NCI-H524 (cell line): ENCODE measurements around the gene RNF114.

Source experiments
- DNase-seq, 2 experiments: peaks; one replicate each; lab custom pipeline; 2025; lab: John Stamatoyannopoulos, UW

RNF114 gene

DNA sequence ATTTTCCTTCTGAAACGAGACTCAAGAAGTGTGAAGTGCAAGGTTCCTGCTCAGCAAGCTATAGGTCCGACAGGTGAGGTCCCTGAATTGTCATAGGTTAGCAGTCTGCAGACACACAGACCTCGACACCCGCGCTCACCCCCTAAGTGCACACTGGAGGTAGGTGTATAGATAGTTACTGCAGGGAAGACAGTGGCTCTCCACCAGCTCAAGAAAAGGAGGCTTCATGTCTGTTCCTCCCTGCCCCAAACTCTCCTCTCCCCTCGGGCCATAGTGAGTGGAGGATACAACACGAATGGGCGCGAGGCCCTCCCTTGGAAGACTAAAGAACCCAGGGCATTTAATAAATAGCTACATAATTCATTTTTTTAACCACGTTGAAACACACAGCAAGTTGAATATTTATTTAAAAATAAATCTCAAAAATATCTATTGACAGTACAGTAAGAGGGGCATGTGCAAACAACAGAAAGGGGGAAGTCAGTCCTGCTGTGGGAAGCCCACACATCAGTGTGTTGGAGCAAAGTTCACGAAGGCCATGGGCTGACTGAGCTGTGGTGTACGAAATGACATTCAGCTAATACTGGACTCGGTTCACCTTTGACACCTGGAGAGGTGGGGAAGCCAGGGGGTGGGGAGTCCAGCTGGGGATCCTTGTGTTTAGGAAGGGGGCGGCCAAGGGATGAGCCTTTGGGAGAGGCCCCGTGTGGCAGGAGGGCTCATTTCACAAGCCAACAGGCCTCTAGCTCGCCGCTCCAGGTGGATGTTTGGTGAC, 31.6 kb upstream of the RNF114 start:
- DNase-seq, result no peak

DNA sequence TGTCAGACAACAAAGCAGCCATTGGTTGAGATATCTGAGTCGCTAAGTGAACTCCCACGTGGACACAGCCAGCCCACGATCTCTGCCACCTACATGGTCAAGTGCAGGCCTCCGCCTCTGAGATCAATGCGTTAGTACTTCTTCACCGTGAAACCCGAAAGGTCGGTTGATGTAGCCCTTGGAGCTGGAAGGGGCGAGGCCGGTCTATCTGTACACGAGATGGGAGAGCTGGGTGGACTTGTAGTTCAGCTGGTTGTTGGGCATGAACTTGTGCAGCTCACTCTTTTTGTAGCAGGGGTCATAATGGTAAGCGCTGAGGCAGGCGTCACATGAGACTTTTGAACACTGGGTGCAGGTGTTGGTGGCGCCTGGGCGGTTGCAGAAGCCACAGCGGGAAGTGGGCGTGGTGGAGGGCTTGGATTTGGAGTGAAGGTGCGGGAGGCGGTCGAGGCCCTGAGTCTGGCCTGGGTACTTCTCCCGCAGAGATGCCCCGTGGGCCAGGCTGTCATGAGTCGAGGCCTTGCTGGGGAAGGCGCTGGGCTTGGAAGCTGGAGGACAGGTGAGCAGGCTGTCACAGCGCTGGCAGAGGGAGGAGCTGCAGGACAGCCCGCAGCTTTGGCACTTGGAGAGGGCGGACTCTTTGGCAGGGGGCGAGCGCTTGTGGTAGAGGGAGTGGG, 30.6 kb upstream of the RNF114 start:
- no peak for DNase-seq

DNA sequence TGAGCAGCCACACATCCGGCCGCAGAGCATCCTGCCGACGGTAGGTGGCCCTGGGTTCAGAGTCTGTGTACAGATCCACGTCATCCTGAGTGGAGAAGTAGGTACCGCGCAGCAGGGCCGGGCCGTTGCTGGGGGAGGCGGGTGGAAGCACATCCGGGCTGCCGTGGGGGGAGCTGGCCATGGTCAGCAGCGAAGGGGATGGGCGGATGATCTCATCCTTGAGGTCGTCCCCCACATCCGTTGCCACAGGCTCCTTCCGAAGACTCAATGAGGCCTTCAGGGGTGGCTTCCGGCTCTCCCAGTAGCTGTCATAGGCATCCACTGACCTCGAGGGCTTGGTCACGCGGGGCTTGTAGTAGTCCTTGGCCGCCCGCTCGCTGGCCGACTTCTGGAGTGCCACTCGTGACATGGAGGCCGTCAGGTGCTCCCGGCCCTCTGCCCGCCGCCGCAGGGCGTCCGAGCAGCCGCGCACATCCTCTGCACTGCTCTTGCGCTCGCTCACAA, 30.0 kb upstream of the RNF114 start:
- DNase-seq, result no peak

DNA sequence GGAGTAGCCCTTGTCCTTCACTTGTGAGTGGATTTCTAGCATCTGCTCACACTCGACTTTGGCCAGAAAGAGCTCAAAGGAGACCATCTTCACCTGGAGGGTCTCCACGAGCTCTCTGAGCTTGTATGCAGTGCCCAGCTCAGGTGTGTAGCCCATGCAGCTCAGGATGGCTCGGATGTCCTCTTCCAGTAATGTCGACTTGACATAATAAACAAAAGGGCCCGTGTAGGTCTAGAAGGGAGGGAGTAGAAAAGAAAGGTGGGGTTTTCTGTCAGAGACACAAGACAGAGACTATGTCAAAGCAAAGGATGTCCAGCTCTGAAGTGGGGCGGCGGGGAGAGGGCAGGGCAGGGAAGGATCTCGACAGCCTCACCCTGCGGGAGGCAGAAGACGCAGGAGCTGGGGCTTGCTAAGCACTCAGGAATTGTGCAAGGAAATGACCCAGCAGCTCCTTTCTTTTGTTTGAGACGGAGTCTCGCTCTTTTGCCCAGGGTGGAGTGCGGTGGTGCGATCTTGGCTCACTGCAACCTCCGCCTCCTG, 29.5 kb upstream of the RNF114 start:
- no peak for DNase-seq

DNA sequence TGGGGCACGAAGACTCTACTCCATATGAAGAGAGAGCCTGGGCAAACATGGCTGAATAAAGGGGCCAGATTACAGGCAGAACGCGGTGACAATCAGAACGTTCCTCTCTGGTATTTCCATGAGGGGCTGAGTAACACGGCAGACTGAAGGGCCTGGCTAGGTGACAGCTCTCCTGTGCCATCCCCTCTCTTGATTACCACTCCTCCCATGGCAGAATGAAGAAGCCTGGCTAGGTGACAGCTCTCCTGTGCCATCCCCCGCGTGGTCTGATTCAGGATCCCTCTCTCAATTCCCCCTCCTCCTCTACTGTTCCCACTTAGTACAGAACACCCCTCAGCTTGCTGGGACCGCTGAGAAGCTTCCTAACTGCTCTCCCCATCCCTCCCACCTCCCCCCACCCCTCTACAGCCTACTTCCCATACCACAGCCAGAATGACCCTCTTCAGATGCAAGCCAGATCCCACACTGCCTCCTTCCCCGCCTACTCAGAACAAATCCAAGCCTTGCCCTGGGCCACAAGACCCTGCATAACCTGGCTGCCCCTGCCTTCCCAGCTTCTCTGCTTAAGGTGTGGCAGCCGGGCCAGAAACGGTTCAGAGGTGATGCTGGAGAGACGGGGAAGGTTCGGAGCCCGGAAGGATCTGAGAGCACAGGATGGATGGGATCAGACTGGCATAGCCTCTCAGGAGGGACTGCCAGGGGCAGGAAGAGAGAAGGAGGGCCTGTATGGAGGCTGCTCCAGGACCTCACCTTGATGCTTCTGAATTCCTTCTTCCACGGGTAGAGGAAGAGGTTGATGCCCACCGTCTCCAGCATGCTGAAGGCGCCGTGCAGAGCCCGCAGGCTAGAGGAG, 28.6 kb upstream of the RNF114 start:
- DNase-seq, result no peak

DNA sequence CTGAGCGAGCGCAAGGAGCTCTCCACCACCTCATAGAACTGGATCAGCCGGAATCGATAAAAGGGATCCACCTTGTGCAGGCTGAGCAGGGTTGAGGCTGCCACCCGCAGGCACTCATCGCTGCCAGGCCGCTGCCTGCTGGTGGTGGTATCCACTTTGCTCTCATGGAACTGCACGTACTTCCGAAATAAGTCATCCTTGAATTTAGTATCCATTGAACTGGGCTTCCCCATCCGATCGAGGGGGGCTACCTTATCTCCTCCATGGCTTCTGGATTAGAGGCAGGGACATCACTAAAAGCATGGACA, 28.0 kb upstream of the RNF114 start:
- DNase-seq, result no peak

DNA sequence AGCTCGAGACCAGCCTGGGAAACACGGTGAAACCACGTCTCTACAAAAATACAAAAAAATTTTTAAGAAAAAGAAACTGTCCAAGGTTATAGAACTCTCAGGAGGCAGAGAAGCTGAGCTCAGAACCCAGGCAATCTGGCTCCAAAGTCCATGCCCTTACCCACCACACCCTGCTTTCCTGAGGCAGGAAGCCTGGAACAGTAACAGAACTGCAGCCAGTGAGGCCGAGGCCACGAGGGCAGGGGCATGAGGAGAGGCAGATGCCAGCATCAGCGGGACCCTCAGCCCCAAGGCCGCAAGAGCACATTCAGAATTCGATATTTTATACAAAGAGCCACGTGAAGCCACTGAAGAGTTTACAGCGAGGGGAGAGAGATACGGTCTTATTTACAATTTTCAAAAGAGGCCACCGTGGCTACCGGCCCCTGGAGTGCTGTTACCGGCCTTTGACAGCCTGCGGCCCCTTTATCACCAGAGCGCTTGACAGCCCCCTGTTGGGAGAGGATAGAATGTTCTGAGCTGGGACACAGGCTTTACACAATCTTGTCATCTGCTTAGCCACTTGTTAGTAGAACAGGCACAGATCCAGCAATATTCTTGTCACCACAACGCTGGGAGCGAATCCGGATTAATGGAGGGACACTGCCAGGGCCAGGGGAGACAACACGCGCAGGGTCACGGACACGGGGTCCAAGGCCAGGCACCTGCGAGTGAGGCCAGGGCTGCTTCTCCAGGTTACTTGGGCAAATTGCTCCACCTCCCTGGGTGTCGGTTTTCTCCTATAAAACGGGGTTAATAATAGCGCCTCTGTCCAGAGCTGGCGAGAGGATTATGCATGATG, 26.5 kb upstream of the RNF114 start:
- peak in 1 of 2 experiments; percentile 26 for DNase-seq

DNA sequence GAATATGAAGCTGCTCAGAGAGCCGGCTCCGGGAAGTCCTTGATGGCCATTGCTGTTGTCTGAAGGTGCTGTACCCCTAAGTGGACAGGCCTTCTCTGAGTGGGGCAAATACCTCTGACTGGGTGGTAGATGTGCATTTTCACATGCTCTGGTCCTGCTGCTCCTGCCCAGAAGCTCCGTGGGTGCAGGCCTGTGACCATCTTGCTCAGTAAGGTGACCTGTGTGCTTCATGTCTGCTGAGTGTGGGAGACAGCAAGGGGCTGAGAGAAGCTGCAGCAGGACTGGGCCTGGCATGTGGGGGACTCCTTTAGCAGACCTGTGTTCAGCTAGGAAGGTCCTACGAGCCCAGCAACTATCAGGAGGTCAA, 25.9 kb upstream of the RNF114 start:
- no peak for DNase-seq

DNA sequence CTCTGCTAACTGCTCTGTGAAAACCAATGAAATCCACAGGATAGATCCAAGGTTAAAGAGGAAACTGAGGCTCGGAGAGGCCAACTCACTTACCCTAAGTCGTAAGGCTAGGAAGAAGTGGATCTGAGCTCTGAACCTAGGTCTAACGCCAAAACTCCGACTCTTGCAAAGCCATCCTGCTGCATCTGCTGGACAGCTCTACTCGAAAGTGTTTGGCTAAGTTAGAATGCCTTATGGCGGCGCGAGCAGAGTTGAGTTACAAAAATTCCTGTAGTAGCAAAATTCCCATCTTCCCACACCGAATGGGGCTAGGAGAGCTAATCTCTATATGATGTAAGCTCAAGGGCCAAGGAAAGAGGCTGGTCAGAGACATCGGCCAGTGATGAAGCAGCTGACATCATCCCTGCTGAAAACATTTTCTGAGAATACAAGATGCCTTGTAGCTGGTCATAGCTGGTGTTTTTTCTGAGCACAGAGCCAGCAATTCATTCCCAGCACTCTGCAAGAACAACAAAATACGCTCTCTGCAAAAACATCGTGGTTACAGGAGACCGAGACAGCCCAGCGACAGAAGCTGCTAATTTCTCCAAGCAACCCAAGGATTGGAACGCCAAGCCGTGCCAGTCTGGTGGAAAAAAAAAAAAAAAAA, 22.7 kb upstream of the RNF114 start:
- DNase-seq, result no peak

DNA sequence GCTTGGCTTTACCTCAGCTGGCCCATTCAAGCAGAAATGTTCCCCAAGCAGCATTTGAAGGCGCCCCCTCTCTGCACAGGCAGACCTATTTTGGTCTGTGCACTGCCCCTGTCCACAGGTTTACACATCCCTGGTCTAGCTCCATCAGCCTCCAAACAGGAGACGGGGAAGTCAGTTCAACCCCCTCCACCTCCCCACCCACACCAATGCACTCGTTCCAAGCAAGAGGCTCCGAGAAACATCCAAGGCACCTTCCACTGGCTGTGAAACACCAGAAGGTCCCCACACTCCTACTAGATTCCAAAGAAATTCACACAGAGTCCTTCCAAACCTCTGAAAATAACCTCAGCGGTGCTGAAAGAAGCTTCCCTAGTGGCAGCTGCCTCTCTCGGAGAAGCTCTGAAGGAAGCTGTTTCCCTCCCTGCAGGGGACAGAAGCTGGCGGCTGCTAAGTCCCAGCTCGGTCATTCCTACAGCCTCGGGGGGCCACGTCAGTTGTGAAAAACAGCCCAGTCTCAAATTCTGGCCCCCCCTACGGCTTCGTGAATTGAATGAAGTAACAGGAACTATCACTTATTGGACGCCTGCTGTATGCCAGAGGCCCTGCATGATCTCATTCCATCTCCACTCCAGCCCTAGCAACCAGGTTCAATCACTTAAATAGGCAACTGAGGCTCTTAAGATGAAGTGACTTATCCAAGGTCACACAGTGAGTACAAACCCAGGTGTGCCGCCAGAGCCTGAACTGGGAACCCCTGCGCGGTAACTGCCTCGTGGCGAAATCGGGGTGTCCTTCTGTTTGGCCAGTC, 21.7 kb upstream of the RNF114 start:
- no peak for DNase-seq

DNA sequence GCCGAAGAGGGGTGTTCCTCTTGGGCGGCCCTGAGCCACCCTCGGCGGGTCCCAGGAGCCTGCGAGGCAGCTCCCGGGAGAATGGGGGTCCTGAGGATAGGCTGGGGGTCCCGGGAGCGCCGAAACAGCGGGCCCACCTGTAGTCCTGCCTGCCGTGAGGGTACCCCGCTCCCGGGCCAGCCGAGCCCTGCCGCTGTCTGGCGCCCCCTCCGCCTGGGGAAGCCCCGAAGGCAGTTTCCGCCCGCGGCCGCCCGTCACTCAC, 21.1 kb upstream of the RNF114 start:
- no peak for DNase-seq

DNA sequence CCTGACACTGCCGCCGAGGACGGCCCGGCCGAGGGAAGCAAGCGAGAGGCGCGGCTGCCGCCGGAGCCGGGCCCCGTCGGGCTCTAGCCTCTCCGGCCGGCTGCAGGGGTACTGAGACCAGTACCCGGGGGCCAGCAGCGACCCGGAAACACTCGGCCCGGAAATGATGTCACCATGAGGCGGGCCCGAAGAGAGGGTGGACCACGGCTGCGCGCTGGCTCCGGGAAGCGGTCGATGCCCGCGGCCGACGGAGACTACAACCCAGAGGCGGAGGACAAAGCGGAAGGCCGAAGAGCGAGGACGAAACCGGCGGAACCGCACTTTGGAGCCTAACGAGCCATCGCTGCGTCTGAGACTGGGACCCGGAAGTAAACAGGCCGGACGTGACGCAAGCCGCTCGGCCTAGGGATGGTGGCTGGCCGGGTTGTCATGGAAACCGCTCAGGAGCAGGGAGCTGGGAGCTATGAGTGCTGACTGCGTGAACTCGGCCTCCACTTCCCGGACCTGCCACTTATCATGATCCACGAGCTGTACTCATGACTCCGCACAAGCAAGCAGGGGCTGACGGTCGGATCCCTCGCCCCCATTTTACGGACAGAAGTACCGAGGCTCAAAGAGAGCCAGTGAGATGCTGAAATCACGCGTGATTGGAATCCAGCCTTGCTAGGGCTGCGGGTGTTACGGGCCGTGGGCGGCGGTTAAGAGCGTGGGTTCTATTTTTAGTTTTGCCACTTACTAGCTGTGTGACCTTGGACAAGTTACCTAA, 20.6 kb upstream of the RNF114 start, which contains the start of gene SPATA2:
TSS of gene SPATA2 (minus strand) at position 150 of the 766 bp plus-strand sequence. CDS start 7,039 bp downstream, outside the sequence.
- peak; percentile 89 to 91 for DNase-seq

DNA sequence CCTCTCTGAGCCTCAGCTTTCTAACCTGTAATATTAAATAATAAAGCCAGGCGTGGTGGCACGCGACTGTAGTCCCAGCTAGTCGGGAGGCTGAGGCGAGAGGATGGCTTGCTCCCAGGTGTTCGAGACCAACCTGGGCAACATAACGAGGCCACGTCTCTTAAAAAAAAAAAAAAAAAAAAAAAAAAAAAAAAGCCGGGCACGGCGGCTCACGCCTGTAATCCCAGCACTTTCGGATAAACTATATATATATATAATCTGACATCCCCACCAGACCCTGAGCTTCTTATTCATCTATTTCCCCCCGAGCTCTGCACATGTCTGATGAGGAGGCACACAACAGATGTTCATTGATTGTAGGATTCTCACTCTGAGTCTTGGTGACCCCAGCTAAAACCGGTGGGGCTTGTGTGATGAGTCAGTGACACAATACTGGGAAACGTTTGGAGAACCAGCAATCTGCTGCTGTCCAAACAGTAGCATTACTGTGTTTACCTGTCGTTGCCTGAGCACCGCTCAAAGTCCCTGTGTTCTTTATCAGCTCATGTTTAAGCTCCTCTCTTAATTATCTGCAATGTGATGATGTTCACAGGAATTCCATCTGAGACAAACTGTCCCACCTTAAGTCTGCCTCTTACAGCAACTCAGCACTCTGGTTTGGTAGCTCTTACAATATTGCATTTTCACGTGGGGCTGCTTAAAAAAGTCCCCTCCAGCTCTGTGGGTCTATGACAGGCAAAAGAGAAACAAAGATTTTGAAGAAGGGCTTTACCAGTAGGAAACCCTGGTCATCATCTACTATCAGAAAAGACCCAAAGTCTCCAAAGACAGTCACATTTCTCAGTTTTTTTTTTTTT, 19.8 kb upstream of the RNF114 start:
- DNase-seq, result peak in 1 of 2 experiments; percentile 23

DNA sequence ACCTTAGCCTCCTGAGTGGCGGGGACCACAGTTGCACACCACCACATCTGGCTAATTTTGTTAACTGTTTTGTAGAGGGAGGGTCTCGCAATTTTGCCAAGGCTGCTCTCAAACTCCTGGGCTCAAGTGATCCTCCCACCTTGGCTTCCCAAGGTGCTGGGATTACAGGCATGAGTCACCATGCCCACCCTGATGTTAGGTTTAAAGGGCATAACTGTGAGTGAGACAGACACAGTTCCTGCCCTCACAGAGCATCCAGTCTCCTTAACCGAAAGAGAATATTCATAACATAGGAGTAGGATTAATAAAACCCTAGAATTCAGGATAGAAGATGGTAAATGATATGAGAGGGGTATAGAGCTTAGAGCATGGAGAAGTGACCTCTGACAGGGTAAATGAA, 17.8 kb upstream of the RNF114 start:
- no peak for DNase-seq

DNA sequence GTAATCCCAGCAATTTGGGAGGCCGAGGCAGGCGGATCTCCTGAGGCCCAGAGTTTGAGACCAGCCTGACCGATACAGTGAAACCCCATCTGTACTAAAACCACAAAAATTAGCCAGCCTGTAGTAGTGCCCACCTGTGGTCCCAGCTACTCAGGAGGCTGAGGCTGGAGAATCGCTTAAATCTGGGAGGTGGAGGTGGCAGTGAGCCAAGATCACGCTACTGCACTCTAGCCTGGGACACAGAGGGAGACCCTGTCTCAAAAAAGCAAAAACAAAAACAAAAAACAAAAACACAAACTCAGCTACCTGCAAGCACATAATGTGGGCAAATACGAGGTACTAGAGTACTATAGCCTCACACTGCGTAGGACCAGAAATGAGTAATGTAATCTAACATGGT, 17.2 kb upstream of the RNF114 start:
- no peak for DNase-seq

DNA sequence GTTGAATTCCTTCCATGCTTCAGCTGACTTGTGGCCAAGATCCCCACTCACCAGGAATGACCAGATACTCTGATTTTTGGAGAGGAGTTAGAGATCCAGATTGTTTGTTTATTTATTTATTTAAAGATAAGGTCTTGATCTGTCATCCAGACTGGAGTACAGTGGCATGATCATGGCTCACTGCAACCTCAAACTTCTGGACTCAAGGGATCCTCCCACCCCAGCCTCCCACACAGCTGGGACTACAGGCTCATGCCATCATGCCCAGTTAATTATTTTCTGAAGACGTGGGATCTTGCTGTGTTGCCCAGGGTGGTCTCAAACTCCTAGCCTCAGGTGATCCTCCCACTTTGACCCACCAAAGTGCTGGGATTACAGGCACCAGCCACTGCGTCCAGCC, 16.7 kb upstream of the RNF114 start:
- no peak for DNase-seq

DNA sequence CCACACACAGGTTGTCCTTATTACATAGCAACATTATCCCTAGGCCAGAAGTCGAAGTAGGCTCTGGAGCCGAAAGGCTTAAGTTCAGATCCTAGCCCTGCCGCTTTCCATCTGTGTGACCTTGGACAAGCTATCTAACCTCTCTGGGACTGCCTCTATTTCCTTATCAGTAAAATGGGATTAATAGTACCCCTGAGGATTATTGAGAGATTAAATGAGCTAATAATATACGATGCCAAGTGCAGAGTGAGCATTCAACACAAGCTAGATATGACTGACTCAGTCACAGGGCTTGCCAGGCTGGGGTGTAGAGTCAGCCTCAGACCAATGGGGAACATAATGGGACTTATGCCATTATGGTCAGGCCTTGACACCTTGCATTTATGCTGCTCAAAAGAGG, 11.9 kb upstream of the RNF114 start:
- DNase-seq, result no peak

DNA sequence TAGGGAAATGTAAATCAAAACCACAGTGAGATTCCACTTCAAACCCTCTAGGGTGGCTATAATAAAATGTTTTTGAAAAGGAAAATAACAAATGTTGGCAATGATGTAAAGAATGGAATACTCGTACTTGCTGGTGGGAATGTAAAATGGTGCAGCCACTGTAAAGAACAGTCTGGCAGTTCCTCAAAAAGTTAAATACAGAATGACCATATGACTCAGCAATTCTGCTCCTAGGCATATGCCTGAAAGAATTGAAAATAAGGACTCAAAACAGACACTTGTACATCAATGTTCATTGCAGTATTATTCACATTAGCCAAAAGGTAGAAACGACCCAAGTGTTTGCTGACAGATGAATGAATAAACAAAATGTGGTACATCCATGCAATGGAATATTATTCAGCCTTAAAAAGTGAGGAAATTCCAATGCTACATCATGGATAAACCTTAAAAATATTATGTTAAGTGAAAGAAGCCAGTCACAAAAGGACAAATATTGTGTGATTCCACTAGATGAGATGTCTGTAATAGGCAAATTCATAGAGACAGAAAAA, 10.2 kb upstream of the RNF114 start:
- DNase-seq, result no peak
